Stimulated activated CD4-positive, alpha-beta T cell treated with anti-CD3 and anti-CD28 coated beads, Interleukin-4, amount 100 ng/mL, for 1 hour (primary cell): ENCODE data around the gene SLC18A3.

Source experiments
- DNase-seq: peaks from one replicate; pipeline ENCODE4 v3.0.0-alpha.2; 2020

Gene SLC18A3

DNA sequence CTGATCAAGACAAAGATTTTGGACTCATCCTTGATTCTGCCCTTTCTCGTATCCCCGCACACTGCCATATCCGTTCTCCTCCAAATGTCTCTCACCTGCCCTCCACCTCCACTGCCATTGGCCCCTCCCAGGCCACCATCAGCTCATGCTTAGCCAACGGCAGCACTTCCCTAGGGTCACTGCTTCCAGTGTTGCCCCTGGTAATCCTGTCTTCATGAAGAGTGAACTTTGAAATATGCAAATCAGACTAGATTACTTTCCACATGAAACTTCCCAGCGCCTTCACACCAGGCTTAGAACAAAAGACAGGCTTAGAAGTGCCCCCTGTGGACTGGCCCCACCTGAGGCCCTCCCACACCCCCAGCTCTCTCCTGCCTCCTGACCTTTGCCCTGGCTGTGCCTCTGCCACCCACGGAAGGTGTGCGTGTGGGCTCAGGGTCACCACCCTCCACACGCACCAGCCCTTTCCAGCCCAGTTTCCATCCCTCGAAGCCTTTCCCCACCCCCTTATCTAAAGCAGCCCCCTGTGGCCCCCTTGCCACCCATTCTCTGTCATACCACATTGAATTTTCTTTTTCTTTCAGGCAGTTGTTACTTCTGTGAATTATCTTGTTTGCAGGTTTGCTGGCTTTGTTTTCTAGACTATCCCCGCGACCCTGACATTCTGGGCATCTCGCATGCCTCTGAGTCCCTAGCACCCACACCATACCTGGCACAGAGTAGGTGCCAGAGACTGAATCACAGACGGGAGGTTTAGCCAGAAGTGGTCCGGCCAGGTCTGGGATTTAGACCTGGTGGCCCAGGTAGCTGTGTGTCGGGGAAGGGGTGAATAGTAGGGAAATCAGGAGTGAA, 42.5 kb downstream of the SLC18A3 start:
- DNase-seq: no peak

- no peak for DNase-seq
These were observed 43.3 kb downstream of the SLC18A3 start for GRCh38 chr10:49653273-49653929.

- DNase-seq: no peak
These were observed 44.1 kb downstream of the SLC18A3 start for GRCh38 chr10:49654036-49654693.

GRCh38 chr10:49655099-49655498, 45.0 kb downstream of the SLC18A3 start:
- DNase-seq: no peak

DNA sequence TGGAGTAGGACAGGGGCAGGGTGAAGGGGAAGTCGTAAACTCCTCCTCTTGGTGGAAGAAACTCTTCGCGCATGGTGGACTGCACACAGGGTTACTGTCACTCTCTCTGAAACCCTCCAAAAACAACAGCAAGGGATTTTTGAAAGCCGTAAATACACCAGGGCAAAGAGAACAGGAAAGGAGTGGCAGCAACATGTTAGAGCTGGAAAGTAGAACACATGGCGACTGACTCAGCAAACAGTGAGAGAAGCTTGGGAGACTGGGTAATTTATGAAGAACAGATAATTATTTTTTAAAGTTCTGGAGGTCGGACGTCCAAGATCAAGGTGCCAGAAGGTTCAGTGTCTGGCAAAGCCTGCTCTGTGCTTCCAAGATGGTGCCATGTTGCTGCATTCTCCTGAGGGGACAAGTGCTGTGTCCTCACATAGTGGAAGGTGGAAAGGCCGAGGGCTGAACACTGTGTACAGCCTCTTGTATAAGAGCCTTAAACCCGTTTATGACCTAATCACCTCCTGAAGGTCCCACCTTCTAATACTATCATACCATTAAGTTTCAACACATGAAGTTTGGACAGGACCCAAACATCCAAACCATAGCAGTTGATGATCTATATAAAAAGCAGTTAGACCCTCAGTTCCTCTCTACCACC, 46.9 kb downstream of the SLC18A3 start:
- DNase-seq: no peak

DNA sequence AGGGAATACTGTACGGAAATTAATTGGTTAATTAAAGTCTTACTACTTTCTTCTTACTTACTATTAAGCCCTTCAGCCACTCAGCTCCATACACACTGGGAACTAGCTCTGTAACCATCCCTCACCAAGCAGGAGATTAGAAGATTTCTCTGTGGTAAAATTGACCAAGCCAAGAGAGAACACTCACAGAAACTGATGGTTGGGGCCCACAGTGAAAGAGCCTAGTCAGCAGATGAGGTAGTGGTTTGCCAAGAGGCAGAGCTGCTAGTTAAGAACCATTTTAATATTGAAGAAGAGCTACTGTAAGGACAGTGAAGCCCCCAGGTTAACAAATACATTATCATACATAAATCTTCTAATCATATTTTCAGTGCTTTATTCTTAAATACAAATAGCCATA, 47.5 kb downstream of the SLC18A3 start:
- no peak for DNase-seq

DNA sequence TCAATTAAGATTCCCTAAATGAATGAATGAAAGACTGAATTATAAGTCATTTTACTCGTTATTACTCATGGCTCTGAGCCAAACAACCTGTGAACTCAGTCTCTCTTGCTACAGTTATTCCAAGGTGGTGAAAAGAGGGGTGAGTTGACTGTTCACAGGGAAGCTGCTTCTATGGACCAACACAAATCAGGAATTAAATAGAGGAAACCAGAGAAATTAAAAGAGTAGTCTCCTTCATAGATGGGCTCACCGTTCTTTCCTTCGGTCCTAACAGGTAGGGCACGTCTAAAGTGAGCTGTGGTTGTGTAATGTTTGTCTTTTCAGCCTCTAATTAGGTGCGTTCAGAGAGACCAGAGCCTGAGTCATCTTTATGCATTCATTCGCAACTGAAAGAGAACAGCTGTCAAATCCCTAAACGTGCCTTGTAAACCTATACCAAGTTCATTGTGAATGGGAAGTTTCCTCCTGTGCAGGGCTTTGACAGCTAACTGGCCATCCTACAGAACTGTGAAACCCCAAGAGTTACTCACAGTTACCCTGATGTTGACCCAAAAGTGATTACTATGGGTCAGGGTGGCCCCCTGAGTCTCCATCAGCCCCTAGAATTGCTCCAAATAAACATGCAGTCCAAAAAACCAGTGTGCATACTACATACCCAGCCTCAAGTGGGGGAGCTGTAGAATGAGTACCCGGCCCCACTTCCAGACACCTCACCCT, 51.2 kb downstream of the SLC18A3 start:
- DNase-seq: no peak
